Fibroblast of skin of scalp (primary cell): ENCODE measurements around the gene LRRC72.

ENCODE experiments used
- DNase-seq: peaks from one replicate; pipeline ENCODE4 v3.0.0-alpha.2; 2013

Gene LRRC72

DNA sequence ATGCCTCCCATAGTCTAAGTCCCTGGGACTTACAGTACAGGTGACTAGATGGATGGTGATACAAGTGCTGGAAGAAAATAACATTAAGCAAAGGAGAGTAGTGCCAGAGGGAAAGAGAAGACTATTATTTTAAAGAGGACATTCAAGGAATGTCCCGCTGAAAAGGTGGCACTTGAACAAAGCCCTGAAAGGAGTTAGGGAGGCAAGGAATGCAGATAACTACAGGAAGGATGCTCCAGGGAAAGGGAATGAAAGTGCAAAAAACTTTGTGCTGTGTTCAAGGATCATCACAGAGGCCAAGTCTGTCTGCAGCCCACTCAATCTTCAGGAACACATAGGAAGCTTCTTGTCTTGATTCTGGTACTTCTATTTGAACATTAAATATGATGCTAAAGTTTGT, 104.0 kb downstream of the LRRC72 start:
- DNase-seq, result no peak
